WI38 (cell line): ENCODE results near the gene CCDC92B.

Source experiments
- H3K4me3 ChIP-seq: 2 replicates; pipeline ENCODE4 v1.5.1; 2011; ENCODE audit warnings: low read depth, mild to moderate bottlenecking, control low read depth, low read length
- CTCF ChIP-seq: IDR thresholded peaks from 2 replicates; pipeline ENCODE4 v1.5.1; 2012; ENCODE audit warnings: low read depth, mild to moderate bottlenecking, control low read depth, low read length

Gene CCDC92B

GRCh38 chr17:2705263-2705662 lies 44.2 kb downstream of the CCDC92B start:
- no peak for TF ChIP-seq CTCF
- H3K4me3 ChIP-seq = no peak overlapping the region

DNA sequence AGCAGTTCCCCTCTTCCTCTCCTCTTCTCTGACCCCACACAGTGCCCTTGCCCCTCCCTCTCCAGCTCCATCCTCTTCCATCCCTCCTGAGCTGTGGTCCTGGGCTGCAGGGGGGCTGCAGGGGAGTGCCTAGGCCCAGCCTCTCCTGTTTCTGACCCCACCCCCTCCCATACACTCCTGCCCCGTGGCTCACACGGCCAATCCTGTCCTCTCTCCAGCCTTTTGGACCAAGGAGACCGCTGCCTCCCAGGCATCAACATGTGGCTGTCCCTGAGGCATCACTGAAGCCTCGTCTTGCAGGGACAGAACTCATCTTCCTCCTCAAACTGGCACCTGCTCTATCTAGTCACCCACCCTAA lies 44.6 kb downstream of the CCDC92B start:
- no peak overlapping the region for H3K4me3 ChIP-seq
- TF ChIP-seq CTCF = no peak

- no peak for TF ChIP-seq CTCF
- H3K4me3 ChIP-seq = no peak overlapping the region
These were observed 45.2 kb downstream of the CCDC92B start for GRCh38 chr17:2704031-2704889.

DNA sequence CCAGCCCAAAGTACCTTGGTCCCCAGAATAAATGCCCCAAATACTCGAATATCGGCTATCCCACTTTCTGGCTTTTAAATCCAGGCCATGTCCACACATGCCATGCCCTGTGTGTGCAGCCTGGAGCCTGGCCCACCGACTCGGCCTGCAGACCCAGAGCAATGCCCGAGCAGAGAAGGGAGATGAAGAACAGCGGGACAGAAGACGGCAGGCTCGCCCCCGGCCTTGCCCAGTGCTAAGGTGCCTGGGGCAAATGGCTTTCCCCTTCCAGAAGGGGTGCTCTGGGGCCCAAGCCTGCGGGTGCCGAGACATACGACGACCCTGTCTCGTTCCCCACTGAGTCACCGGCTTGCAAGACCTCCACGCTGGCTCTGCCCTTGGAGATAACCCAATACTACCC lies 45.8 kb downstream of the CCDC92B start:
- no peak overlapping the region for H3K4me3 ChIP-seq
- no peak for TF ChIP-seq CTCF

- H3K4me3 ChIP-seq = no peak overlapping the region
- TF ChIP-seq CTCF = no peak
These were observed 46.3 kb downstream of the CCDC92B start for GRCh38 chr17:2703181-2703580.

- H3K4me3 ChIP-seq = no peak overlapping the region
- TF ChIP-seq CTCF = no peak
These were observed 47.3 kb downstream of the CCDC92B start for GRCh38 chr17:2701996-2702741.
